Measurements from ENCODE around the gene FN1. TPM values are rescaled to one million over a fixed set of nuclear protein-coding genes. Genes with fewer than 3 reads are reported as not detected.

The FN1 gene
- total RNA-seq, 1 experiment from 2014 or later = 3,000 TPM

GRCh38 chr2:215407590-215408264 lies 28.1 kb downstream of the FN1 start:
- no peak for DNase-seq (ENCODE audit: low read depth)

- DNase-seq (ENCODE audit: low read depth) = no peak
These were observed 28.8 kb downstream of the FN1 start for GRCh38 chr2:215407061-215407460.

DNA sequence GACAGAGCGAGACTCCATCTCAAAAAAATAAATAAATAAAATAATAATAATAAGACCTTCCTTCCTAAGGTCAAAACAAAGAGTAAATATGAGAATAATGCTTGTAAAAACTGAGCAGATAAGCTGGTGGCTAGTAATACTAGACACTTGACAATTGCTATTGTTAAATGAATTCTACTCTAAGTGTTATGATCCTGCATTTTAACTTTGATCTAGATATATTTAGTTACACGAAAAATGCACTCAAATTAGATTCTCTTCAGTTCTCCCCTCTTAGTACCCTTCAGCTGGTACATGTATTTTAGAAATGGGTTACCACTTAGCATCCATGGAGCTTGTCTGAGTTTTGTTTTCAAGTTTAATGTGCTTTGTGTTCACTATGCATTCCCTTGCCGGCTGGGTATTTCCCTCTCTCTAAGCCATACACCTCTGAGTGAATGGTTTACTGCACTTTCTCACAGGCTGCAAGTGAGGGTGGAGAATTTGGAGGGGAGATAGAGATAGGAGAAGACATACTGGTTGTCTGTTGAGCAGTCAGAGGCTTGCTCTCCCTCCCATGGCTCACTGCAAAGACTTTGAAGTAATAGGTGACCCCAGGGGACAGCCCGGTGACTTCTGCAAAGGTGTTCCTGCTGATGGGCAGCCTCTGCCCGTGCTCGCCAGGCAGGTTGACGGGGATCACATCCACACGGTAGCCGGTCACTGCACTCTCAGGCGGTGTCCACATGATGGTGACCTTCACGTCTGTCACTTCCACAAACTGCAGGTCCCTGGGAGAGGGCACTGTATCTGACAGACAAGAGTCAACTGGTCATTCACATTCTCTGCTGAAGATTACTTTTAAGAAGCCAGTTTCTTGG lies 29.9 kb downstream of the FN1 start:
- no peak for DNase-seq (ENCODE audit: low read depth)

DNA sequence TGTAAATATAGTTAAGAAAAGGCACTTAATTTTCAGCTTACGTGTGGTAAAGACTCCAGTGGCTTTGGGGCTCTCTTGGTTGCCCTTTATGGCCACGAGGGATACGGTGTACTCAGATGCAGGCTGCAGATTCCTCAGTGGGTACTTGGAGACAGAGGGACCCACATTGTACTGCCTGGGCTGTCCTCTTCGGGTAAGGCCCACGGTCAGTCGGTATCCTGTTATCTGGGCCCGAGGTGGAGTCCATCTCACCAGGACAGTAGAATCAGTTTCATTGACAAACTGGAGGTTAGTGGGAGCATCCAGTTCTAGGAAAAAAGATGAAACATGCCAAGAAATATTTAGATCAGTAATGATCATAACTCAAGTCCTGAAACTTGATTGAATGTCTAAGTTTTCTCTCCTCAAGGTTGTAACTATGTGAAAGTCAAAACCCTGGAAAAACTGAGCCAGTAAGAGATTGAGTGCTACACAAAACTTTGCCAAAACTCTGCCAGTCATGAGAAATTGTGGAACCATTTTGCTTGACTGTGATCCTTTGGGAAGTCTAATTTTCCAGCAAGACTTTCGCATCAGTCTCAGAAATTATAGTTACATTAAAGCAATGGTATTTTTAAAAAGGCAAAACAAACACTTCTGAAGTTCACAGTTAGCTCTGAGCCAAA lies 31.4 kb downstream of the FN1 start:
- no peak for DNase-seq (ENCODE audit: low read depth)

- DNase-seq (ENCODE audit: low read depth) = no peak
These were observed 32.2 kb downstream of the FN1 start for GRCh38 chr2:215403441-215404347.

GRCh38 chr2:215401896-215402379 lies 33.9 kb downstream of the FN1 start:
- DNase-seq (ENCODE audit: low read depth) = peak; percentile 97

- no peak for DNase-seq (ENCODE audit: low read depth)
These were observed 36.7 kb downstream of the FN1 start for GRCh38 chr2:215399067-215399716.

DNA sequence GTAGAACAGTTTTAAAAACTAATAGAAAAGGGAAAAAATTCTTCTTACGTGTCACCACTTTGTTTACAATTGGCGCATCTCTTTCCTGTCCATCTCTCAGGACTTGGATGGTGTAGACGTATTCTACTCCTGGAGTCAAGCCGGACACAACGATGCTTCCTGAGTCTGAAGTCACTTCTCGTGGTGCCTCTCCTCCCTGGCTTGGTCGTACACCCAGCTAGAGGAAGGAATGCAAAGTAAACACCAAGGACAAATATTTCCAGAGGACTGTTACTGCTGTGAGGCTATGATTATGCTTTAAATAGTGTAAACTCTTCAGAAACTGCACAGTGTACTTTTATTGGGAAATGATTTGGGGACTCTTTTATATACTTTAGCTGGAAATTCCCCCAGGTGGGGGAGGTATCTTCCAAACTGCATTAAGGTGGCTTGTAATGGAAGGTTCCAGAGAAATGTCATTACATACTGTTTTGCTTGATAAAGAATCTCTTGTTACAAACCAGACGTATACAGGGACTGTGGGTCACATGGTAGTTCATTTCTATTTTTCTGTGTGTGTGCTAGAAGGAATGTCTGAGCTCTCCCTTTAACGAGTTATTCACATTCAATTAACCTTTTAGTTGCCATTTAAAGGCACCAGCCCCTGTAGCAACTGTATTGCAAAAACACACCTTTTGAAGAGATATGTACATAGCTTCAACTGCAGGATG lies 38.1 kb downstream of the FN1 start:
- DNase-seq (ENCODE audit: low read depth) = no peak

- DNase-seq (ENCODE audit: low read depth) = peak; percentile 80
These were observed 39.1 kb downstream of the FN1 start for GRCh38 chr2:215396595-215397313.

DNA sequence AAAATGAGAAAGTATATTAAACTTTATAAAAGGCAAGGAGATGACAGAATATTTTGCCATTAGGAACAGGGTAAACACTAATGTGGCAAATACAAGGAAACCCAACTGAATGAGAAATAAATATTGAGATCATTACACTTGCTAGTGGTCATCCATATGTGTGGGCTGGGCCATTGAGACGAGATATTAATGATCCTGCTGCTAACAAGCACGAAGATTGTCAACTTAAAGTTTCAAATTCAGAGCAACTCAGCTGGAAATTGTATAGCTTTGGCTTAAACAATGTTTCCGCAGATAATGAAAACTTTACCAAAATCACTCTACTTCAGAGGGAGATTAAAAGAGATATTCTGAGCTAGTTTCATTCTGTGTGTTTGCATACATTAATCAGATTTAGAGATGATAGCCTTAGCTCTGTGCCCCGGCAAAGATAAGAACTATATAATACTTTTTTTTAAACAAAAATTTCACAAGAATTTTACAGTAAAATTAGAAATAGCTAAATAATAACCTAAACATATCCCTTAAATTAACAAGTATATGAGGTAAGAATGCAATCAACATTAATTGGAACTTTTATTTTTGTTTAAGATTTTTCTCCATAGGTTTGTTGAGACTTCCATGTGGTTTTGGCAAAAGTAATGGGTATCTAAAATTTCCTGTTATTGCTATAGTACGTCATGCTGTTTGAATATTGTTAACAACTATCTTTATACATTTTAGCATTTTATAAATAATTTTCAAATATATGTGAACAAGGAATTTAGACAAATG lies 40.0 kb downstream of the FN1 start:
- no peak for DNase-seq (ENCODE audit: low read depth)

DNA sequence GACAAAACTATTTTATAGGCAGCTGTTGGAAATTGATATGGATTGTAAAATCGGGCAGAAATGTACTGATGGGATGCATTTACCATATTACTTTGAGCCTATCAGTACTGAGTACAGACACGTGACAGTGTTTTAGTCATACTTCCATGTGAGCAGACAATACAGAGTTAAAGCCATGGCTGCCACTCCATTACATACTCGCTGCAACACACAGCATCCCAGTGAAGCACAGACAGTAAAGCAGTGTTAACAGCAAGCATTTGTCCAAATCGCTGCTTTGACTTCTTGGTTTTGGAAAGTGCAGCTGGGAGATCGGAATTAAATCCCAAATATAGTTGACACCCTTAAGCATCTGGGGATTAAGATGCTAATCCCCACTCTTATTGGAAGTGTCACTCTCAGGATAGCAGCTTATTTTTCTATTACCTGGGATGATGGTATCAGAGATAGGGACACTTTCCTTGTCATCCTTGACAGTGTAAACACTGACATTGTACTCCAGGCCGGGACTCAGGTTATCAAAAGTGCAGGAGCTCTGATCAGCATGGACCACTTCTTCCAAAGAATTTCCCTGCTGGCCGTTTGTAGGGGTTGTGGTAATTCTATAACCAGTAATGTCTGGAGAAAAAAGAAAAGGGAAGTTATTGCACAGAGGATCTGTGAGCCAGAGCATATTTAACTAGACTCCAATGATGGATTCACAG lies 41.6 kb downstream of the FN1 start:
- DNase-seq (ENCODE audit: low read depth) = no peak

DNA sequence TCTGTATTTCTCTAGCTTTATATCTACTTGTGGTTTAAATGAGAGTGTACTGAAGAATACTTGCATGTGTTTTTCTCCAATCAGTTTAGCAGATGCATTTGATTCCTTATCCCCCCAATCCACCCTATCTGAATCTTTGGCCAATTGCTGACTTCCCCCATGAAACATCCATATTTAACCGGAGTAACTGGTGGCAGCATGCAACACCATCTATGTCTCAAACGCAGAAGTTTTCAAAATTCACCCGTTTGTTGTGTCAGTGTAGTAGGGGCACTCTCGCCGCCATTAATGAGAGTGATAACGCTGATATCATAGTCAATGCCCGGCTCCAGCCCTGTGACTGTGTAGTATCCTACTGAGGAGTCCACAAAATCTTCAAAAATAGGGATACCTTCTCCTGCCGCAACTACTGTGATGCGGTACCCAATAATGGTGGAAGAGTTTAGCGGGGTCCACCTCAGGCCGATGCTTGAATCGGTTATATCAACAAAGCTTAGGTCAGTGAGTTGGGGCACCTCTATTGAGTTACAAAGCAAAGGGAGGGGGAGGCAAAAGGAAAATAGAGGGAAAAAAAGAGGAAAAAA lies 43.1 kb downstream of the FN1 start:
- DNase-seq (ENCODE audit: low read depth) = no peak

DNA sequence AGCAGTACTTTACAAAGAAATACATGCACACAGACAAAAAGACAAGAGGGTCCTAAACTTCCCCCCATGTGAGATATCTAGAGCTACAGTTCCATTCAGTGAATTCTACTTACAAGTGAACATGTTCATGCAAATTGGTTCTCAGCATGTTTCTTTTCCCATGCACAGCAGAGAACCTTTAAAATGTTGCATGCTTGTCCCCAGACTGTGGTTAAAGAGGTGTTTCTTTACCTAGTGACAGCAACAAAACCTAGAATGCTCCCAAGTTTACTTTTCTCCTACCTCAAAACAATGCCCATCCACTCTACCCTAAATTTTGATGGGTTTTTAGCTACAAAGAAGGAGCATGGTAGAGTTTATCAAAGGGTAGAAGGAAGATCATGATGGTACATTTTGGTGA lies 43.7 kb downstream of the FN1 start:
- DNase-seq (ENCODE audit: low read depth) = no peak

- no peak for DNase-seq (ENCODE audit: low read depth)
These were observed 44.3 kb downstream of the FN1 start for GRCh38 chr2:215391531-215391930.

- no peak for DNase-seq (ENCODE audit: low read depth)
These were observed 45.3 kb downstream of the FN1 start for GRCh38 chr2:215390550-215390913.

GRCh38 chr2:215388002-215388728 lies 47.7 kb downstream of the FN1 start:
- DNase-seq (ENCODE audit: low read depth) = no peak

- no peak for DNase-seq (ENCODE audit: low read depth)
These were observed 49.3 kb downstream of the FN1 start for GRCh38 chr2:215386566-215386965.
